SHP77 (cell line): ENCODE measurements around the gene DNAL4.
A peak's percentile ranks its signal among the peaks of the same experiment; 100 is the strongest.

Experiments
- DNase-seq, 2 experiments: peaks; one replicate each; lab custom pipeline; 2025; lab: John Stamatoyannopoulos, UW

Gene DNAL4

DNA sequence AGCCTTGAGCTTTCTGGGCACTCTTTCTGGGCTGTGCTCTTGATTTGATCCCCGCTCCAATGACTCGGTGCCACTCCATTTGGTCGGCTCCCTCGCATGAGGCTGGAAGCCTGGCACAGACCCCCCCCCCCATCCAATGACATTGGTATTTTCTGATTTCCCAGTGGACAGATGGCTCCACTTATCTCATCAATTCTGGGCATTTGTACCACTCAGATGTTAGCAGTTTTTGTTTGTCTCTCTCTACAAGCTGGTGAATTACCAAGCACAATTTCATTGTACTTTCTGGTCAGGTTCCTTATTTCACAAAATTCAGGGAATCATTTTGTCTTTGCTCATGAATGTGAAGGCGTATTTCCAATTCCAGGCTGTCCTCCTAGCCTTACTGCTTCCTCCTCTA, 9.1 kb downstream of the DNAL4 start:
- no peak for DNase-seq

DNA sequence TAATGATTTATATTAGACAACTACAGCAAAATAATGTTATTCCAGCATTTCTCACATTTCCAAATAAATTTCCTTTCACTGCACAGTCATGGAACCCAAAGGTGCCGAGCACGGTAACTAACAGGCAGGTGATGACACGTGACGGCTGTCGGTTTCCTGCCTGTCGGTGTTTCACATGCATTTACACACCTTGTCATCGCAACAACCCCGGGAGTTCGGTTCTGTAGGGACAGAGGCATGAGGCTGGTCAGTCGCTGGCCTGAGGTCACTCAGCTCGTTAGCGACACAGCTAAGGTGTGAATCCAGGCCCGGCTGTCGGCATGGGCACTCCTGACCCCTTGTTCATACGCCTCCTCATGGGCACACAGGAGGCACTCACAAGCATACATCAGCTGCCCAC, 9.9 kb downstream of the DNAL4 start:
- no peak for DNase-seq

DNA sequence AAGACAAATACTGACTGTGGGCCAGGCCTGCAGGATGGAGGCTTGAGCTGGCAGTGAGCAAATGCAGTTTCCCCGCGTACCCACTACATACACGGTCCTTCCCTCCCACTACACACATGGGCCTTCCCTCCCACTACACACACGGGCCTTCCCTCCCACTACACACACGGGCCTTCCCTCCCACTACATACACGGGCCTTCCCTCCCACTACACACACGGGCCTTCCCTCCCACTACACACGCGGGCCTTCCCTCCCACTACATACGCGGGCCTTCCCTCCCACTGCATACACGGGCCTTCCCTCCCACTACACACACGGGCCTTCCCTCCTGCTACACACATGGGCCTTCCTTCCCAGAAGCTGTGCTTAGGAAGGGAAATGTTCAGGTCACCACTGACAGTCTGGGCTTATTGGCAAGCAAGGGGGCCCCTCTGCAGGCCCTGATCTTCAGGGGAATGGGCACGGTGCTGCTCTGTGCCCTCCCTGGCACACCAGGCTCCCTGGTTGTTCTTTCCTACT, 10.8 kb downstream of the DNAL4 start:
- DNase-seq: no peak

DNA sequence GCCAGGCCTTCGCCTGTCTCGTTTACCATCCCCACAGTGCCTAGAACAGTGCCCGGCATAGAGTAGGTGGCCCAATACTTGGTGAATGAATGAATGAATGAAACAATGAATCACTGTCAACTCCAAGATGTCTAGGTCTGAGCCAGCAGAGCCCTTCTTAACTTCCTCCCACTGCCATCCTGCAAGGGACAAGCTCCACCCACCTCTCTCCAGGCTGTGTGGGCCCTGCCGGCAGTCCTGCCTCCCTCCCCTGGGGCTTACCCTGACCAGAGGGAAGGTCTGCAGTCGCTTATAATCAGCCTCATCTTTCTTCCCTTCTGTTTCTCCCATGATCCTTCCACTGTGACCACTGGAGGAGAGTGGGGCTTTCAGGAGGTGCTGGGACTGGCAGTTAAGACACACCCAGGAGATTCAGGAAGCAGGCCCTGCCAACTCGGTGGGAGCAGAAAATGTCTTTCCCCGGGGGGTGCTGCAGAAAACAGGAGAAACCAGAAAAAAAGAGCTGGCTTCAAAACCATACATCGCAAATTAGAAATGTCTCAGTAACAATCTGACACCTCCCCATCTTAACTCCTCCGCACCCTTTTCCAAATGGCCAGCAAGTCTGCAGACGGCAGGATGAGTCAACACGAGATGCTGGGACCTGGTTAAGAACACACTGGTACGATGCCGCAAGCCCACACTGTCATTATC, 11.4 kb downstream of the DNAL4 start:
- DNase-seq: no peak

DNA sequence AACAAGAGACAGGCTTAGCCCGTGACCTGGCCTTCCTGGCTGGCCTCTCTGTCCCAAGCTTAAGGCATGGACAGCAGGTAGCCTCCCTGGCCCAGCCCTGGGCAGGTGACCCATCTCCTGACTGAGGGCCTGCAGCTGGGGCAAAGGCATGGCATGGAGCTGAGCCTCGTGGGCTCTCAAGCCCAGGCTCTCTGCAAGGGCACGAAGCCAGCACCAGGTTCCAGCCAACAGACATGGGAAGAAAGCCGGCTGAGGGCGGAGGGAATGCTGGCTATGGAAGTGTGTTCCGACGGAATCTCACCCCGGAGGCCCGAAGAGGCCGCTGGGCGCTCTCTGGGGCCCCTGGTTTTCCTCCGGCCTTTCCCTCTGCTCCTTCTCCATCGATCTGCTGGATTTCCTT, 12.9 kb downstream of the DNAL4 start:
- DNase-seq: no peak

DNA sequence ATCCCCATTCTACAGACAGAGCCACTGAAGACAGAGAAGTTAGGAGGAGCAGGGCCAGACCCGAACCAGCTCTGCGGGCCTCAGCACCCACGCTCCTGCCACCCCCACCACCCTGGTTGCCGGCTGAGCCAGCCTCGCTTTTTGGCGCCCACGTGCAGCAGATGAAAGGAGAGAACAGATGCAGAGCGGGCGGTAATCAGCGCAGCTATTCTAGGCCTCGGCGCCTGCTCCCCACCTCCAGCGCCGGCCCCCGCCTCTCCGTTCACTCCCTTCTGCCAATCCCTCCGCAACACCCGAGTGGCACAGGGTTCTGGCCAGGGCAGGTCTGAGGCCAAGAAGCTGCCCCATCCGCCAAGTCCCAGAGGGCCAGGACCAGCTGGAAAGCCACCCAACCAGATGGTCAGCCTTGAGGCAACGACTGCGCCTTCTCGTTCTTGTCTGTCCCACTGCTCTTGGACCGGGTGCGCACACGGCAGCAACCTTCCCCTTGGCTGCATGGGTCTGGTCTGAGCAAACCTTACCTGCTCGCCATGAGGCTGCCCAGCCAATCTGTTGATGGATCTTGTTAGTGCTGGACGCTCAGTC, 16.8 kb downstream of the DNAL4 start:
- no peak for DNase-seq

DNA sequence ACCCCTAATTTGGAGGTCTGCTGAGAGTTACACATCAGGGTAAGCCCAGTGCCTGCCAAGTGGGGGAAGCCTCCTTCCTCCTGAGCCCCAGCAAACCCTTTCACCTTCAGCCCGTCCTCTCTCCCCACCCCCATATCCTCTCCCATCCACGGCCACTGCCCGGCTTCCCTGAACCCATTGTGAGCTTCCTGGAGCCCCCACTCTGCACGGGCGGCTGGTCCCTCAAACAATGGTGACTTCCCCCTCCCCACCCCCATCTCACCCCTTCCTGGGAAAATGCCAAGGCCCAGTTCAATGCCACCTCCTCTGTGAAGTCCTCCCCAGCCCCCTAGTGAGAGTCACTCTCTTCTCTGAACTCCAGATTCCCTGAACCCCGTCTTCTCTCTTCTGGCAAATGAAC, 17.9 kb downstream of the DNAL4 start:
- DNase-seq: no peak

DNA sequence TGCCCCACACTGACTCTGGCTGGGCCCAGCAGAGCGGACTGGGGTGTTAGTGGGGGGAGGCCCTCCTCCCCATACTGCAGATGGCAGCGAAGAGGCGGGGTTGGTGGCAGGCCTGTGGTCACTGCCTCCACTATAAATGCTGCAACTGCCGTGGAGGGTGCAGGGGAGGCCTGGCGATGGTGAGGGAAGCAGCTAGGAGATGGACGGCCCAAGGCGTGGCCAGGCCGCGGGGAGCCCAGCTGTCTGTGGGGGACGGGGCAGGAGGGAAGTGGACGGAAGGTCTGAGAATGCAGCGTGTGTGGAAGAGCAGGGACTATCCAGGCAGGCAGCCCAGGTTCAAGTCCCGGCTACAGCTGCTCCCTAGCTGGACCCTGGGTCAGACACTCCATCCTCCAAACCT, 18.3 kb downstream of the DNAL4 start:
- DNase-seq: no peak

DNA sequence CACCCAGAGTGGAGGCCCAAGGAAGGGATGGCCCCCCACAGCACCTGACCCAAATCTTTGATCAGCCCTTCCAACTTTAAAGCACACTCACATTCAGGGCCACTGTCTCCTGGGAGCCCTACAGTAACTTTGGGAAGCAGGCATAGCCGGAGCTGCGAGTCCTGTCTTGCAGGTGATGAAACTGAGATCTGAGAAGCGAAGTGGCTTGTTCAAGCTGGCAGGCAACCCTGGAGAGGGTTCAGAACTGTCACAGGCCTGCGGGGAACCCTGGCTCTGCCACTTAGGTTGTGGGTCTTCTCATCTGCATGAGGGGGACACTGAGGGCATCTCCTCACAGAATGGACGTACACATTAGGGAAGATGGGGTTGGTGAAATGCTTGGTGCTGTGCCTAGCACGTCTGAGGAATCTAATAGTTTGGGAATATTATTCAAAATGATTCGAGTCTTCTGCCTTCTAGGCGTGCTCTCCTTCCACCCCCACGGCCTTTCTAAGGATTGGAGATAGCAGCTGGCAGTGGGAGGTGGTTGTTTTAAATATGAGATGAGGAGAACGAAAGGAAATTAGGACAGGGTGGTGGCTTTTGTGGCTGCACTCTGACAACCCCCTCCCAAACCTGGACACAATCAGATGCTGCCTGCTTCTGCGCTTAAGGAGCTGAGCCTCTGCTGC, 19.3 kb downstream of the DNAL4 start:
- DNase-seq: no peak

DNA sequence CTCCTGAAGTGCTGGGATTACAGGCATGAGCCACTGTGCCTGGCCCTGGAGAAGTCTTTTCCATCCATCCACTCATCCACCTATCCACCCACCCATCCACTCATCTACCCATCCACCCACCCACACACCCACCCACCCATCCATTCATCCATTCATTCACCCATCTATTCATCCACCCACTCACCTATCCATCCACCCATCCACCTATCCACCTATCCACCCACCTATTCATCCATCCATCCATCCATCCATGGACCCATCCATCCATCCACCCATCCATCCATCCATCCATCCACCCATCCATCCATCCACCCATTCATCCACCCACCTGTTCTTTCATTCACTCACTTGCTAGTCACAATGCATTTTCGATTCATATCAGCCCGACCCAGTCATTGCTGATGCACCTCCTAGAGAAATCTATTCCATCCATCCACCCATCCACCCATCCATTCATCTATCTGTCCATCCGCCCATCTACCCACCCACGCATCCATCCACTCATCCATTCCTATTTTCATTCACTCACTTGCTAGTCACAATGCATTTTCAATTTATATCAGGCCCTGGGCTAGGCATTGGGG, 20.5 kb downstream of the DNAL4 start:
- DNase-seq: no peak

DNA sequence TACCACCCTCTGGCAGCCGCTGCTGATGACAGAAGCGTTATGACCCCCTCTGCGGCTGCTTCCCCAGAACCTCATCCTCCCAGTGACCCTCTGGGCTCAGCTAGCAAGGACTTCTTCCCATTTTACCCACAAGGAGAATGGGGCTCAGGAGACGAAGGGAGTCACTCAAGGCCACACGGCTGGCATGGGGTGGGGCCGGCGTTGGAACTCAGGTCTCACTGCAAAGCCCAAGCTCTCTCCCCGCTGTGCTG, 21.4 kb downstream of the DNAL4 start:
- DNase-seq: no peak

DNA sequence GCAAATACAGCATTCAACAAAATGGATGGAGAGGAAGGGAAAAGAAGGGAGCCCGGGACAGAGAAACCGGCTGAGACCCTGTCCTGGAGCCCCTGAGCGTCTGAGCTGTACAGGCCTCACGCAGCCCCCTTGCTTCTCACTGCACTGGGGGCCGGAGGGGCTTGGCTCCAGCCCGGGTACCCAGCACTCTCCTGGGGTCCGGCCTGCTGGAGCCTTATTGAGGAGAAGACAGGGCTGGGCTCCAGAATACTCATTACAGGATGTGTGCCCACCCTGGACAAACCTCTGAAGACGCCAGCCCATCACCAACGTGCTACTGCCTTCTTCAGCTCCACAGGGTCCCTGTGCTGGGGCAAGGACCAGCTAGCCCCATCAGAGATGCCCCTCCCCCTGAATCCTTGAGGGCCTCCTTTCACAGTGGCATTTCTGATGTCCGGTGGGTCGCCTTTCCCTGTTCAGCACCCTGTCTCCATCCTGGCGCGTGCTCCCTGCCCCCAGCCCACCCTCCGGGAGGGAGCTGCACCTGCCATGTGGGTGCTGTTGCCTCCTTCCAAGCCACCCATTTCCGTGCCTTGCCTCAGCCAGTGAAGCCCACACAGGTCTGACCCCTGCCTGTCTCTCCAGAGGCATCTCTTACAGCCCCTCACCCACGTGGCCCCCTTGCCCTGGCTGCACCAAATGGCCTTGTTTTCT, 23.5 kb downstream of the DNAL4 start:
- DNase-seq: no peak

DNA sequence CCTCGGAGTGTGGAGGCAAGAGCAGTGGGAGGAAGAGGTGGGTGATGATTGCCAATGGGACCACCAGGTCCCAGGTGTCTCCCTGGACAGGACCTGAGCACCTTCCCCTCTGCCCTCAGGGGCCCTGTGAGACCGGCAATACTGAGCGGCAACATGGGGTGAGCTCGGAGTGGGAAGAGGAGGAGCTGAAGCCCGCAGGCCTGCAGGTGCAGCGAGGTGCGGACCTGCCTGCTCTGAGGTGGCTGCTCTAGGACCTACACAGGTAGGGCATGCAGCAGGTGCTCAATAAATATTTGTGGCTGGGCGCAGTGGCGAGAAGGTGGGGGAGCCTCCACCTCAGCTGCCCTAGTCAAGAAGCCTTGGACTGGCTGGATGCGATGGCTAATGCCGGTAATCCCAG, 25.9 kb downstream of the DNAL4 start:
- DNase-seq: no peak

DNA sequence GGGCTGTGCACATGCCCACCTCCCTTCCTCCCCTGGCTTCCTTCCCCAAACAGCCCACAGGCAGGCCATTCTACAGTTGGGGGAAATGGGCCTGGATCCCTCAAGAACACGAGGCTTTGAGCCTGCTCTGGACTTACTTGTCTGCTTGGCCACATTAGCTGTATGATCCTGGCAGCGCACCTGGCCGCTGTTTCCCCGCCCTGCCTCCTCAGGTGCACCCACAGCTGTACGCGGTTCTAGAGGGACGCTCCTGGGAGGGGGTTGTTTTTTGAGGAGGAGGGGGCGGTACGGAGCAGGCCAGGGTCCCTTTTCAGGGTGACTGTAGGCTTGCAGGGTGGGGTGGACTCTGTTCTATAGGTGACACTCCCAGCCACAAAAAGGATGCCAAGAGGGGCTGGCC, 26.6 kb downstream of the DNAL4 start:
- DNase-seq: no peak

DNA sequence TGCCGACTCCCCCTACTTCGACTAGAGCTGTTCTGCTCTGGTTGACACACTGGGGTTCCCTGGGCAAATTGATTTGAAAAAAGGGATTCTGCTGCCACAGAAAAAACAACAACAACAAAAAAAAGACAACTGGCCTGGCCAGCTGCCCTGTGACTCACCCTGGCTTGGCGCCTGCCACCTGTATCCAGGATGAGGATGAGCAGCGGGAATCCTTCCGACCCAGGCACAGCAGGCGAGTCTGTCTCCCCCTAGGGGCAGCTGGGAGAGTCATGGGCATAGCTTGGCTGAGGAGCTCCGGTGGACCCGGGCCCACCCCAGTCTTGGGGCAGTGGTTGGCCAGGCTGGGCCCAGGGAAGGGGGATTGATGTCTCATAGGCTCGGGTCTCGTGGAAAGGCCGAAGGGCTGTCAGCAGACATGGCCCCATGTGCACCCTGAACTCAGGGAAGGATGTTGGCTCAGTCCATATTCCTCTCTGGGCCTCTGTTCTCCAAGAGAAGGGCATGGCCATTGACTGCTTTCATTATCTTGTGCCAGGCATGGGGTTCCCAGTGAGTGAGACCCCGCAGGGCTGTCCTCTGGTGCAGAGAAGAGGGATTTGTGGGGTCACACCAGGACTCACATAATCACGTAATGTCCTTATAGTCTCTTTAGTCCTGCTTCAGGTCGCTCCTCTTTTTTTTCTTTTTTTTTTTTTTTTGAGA, 27.7 kb downstream of the DNAL4 start:
- DNase-seq: peak; percentile 81 to 85

DNA sequence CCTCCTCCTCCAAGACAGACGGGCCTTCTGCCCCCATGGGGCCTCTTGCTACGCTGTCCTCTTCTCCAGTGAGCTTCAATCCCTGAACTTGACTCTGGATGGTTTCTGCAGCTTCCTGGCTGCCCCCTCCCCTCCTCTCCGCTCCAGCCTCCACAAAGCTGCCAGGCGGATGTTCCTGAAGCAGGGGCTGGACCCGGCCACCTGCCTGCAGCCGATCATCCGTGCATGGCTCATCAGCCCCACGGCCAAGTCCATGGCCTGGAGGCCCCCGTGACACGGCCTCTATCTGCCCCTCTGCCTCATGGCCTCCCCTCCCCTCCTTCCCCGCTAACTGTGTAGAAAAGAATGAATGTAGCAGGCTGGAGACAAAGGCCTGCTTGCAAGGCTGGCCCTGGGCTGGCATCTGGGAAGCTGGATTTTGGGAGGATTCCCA, 31.4 kb downstream of the DNAL4 start:
- peak; percentile 16 to 47 for DNase-seq

DNA sequence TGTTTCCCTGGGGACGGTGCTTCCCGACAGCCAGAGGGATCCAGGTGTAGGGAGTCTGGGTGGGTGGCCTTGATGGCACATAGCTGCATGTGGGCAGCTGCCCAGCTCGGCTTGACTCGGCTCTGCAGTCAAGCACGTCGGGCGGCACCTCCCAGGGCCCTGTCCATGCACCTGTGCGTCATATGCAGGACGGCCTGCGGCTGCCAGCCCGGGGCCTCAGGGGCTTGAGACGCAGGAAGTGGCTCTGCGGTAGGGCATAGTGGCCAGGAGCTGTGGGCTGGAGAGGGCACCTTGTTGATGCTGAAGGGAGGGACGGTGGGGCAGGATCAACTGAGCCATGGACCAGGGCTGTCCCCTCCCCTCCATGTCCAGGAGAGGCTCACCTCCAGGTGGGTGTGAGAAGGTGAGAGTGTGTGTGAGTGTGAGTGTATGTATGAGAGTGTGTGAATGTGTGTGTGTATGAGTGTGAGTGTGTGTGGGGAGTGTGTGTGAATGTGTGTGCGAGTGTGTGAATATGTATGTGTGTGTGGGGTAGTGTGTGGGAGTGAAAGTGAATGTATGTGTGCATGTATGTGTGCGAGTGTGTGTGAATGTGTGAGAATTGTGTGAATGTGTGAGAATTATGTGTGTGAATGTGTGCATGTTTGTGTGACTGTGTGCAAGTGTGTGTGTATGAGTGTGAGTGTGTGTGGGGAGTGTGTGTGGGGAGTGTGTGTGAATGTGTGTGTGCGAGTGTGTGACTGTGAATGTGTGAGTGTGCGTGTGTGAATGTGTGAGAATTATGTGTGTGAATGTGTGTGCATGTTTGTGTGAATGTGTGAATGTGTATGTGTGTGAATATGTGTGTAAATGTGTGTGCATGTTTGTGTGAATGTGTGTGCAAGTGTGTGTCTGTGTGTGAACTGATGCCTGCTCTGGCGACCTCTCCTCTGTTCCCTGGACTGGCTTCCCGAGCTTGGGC, 32.5 kb downstream of the DNAL4 start:
- peak in 1 of 2 experiments; percentile 70 for DNase-seq

DNA sequence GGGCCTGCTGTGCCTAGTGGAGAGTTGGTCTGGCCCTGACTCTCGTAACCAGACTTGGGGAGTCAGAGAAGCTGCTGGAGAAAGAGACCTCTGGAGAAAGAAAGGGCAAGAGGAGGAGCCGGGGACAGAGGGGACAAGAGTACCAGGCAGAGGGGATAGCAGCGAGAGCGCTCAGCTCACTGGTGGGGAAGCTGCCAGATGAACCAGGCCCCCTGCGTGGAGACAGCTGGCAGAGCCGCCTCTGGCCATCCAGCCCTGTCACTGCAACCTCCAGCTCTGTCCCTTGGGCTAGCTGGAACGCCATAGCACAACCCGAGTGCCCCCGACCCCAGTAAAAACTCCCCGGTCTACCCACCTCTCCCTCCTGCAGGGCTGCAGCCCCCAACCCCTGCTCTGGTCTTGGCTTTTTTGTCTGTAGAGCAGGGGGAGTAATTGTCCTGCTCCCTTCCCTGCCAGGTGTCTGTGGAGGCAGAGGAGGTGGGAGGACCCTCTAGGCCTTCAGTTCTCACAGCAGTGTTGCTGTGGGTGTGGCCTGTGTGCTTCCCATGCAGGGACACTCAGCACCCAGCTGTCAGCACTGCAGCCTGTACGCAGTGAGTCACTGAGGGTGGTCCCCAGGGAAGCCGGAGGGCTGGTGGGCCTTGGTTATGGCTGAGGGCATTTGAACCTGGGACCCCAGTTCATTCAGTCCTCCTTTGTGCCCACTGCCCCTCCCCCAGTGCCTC, 33.3 kb downstream of the DNAL4 start:
- peak; percentile 72 to 78 for DNase-seq

DNA sequence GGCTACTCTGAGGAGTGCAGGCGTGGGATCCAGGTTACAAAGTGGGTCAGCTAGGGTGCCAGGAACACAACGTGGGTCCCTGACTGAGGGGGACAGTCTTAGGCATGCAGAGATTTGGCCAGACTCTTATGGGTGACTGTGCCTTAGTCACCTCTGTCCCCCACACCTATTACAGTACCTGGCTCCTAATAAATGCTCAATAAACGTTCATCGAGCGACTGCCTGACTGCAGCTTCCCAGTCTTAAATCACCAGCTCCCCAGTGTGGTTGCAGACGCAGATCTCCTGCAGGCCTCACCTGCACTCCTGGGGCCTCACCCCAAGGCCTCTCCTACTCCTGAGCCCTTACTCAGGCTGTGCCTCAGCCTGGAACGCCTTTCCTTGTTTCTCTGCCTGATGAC, 34.9 kb downstream of the DNAL4 start:
- no peak for DNase-seq

DNA sequence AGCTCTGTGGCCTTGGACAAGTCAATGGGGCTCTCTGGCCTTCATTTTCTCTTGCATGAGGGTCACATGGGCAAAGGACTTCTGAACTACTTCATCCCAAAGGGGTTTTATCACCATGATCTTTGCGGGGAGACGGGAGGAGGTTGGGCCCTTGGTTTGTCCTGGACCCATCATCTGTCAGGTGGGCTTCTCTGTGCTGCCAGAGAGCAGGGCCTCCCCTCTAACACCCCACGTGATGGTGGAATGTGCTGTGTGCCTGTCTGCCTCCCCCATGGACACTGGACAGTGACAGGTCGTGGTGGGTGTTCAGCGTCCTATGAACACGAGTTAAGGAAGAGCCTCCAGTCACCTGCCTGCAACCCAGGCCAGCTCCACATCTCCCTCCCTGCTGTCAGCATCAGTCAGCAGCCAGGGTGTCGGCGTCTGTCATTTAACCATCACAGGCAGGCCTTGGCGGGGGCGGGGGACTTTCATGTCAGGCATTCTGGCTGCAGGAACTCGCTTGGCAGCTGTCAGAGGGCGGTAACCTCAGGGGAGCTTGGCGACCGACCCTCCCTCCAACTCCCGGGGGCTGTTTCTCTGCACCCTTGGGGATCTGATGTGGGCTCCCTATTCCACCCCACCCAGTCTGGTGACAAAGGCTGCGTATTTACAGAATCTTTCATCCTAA, 35.5 kb downstream of the DNAL4 start:
- no peak for DNase-seq
